ENCODE results near the gene SRSF10. TPM values are rescaled to one million over a fixed set of nuclear protein-coding genes. Genes with fewer than 3 reads are reported as not detected.

Gene SRSF10
- total and polyA plus RNA-seq, 9 of the 15 experiments (the other 6 are each of a cell fraction or from before 2014, with no cell fraction given): 154 to 264 (median 205) TPM

- no peak for TF ChIP-seq MBD1 (CRISPR knock-in tag; IDR thresholded peaks at IDR 0.05)
- TF ChIP-seq CUX1 (CRISPR knock-in tag; IDR thresholded peaks at IDR 0.05): no peak
- no peak for TF ChIP-seq PBX2 (CRISPR knock-in tag; IDR thresholded peaks at IDR 0.05; ENCODE audit: low read depth)
- 0 out of 2 replicates have a peak, but pooled peaks have one; percentile 26 for TF ChIP-seq PBX2 (tag; conservative IDR thresholded peaks at IDR 0.05; ENCODE audit: low read depth)
- peak; percentile 40; the same call in 1 of the 2 replicates for TF ChIP-seq FOSL1 (tag; conservative IDR thresholded peaks at IDR 0.05)
- TF ChIP-seq PTRF (tag; IDR thresholded peaks at IDR 0.05): no peak
- TF ChIP-seq ZBTB9 (CRISPR knock-in tag; IDR thresholded peaks at IDR 0.05): no peak
- no peak for TF ChIP-seq SP2 (IDR thresholded peaks at IDR 0.05; ENCODE audit: extremely low read depth, low read depth, low read length, poor library complexity, severe bottlenecking)
- no peak for TF ChIP-seq ARID1B (IDR thresholded peaks at IDR 0.05)
- TF ChIP-seq ZBTB43 (CRISPR knock-in tag; IDR thresholded peaks at IDR 0.05): no peak
- no peak for TF ChIP-seq HMG20B (CRISPR knock-in tag; IDR thresholded peaks at IDR 0.05)
- TF ChIP-seq SFPQ (IDR thresholded peaks at IDR 0.05; ENCODE audit: low read depth, low read length): no peak
Measured at GRCh38 chr1:24009406-24009805, 29.3 kb upstream of the SRSF10 start (continued).

Data from K562 (cell line).